CD14-positive monocyte (primary cell): ENCODE results near the gene LGALS4. TPM values are rescaled to one million over a fixed set of nuclear protein-coding genes. Genes with fewer than 3 reads are reported as not detected.

Experiments used
- DNase-seq, 3 donors: peaks; one replicate each; pipeline ENCODE4 v3.0.0-alpha.2; 2011 to 2022
- H2AFZ ChIP-seq: 2 replicates; pipeline ENCODE4 v1.6.0; 2012; ENCODE audit warnings: mild to moderate bottlenecking, low read depth, low read length, inconsistent platforms; ENCODE audit not compliant: insufficient read depth, poor library complexity, severe bottlenecking
- H3K27ac ChIP-seq, 2 donors: 1 replicate in 1 of 2; 2 replicates in 1 of 2; pipeline ENCODE4 v1.5.1; 2012 to 2013; ENCODE audit warnings: low read length in 2 of 2, control low read depth in 1 of 2, inconsistent platforms in 1 of 2, low read depth in 1 of 2, mild to moderate bottlenecking in 1 of 2
- H3K27me3 ChIP-seq, 2 donors: one replicate each; pipeline versions ENCODE4 v1.6.0 to v1.6.1; 2011 to 2013; ENCODE audit warnings: low read length in 2 of 2; ENCODE audit not compliant: control insufficient read depth in 2 of 2, insufficient read depth in 2 of 2
- H3K36me3 ChIP-seq, 2 donors: replicated peaks in 1 of 2; 1 replicate in 1 of 2; 2 replicates in 1 of 2; pipeline versions ENCODE4 v1.5.1 to v1.6.1; 2012 to 2013; ENCODE audit warnings: low read length in 2 of 2, control low read depth in 1 of 2, inconsistent platforms in 1 of 2, mild to moderate bottlenecking in 1 of 2; ENCODE audit not compliant: insufficient read depth in 2 of 2, control insufficient read depth in 1 of 2
- H3K4me1 ChIP-seq, 2 donors: 1 replicate in 1 of 2; 2 replicates in 1 of 2; pipeline versions ENCODE4 v1.5.1 to v1.6.1; 2012 to 2013; ENCODE audit warnings: low read length in 2 of 2, control low read depth in 1 of 2, inconsistent platforms in 1 of 2, mild to moderate bottlenecking in 1 of 2, moderate library complexity in 1 of 2; ENCODE audit not compliant: insufficient read depth in 2 of 2, control insufficient read depth in 1 of 2
- H3K4me2 ChIP-seq: replicated peaks from 2 replicates; pipeline ENCODE3; 2012; ENCODE audit warnings: low read length, moderate library complexity, mild to moderate bottlenecking; ENCODE audit not compliant: poor library complexity, severe bottlenecking; ENCODE audit errors: extremely low read depth
- H3K4me3 ChIP-seq, 3 experiments: fragments of 200-600 bp in 1 of 3; sonication (generic) in 1 of 3; replicated peaks in 1 of 3; 1 replicate in 2 of 3; 2 replicates in 1 of 3; pipeline ENCODE4 v1.5.1; 2011 to 2013; ENCODE audit warnings: low read length in 3 of 3, mild to moderate bottlenecking in 3 of 3, control low read depth in 2 of 3, low read depth in 2 of 3, inconsistent platforms in 1 of 3, moderate library complexity in 1 of 3
- H3K79me2 ChIP-seq: 2 replicates; pipeline ENCODE4 v1.6.0; 2012; ENCODE audit warnings: mild to moderate bottlenecking, control low read depth, inconsistent platforms, low read length, moderate library complexity; ENCODE audit not compliant: insufficient read depth
- H3K9ac ChIP-seq: 2 replicates; pipeline ENCODE4 v1.6.0; 2017; ENCODE audit warnings: low read length, mild to moderate bottlenecking; ENCODE audit not compliant: insufficient read depth, poor library complexity, severe bottlenecking
- H3K9me3 ChIP-seq, 2 donors: replicated peaks in 1 of 2; 1 replicate in 1 of 2; 2 replicates in 1 of 2; pipeline versions ENCODE4 v1.5.1 to v1.6.1; 2012 to 2013; ENCODE audit warnings: low read length in 2 of 2, control low read depth in 1 of 2; ENCODE audit not compliant: control insufficient read depth in 1 of 2, insufficient read depth in 1 of 2
- H4K20me1 ChIP-seq: 2 replicates; pipeline ENCODE4 v1.6.0; 2012; ENCODE audit warnings: mild to moderate bottlenecking, low read length, control low read depth, moderate library complexity; ENCODE audit not compliant: insufficient read depth
- H3K27ac Mint-ChIP-seq, 7 donors: one replicate each; pipeline ENCODE4 v1.8.0; 2020; ENCODE audit warnings: mild to moderate bottlenecking in 7 of 7, mixed read lengths in 7 of 7, moderate library complexity in 6 of 7, inconsistent platforms in 2 of 7
- H3K27me3 Mint-ChIP-seq, 3 donors: one replicate each; pipeline ENCODE4 v1.8.0; 2021 to 2022; ENCODE audit warnings: low read depth in 3 of 3, mild to moderate bottlenecking in 3 of 3, mixed read lengths in 3 of 3, moderate library complexity in 3 of 3, inconsistent platforms in 1 of 3
- H3K36me3 Mint-ChIP-seq, 2 donors: one replicate each; pipeline ENCODE4 v1.8.0; 2020; ENCODE audit warnings: mixed read lengths in 2 of 2, inconsistent platforms in 1 of 2, mild to moderate bottlenecking in 1 of 2
- H3K4me1 Mint-ChIP-seq: one replicate; pipeline ENCODE4 v1.8.0; 2020; ENCODE audit warnings: mild to moderate bottlenecking, mixed read lengths
- H3K4me3 Mint-ChIP-seq, 2 donors: one replicate each; pipeline ENCODE4 v1.8.0; 2020; ENCODE audit warnings: mild to moderate bottlenecking in 2 of 2, mixed read lengths in 2 of 2, moderate library complexity in 1 of 2
- H3K9me3 Mint-ChIP-seq, 7 donors: one replicate each; pipeline ENCODE4 v1.8.0; 2020 to 2022; ENCODE audit warnings: mixed read lengths in 7 of 7, mild to moderate bottlenecking in 6 of 7, moderate library complexity in 6 of 7, inconsistent platforms in 2 of 7
- CTCF ChIP-seq: fragments of 200-600 bp; IDR thresholded peaks from one replicate; pipeline ENCODE4 v1.8.0; 2022; ENCODE audit warnings: antibody characterized with exemption, mild to moderate bottlenecking
- WGBS: methylation state at CpG from one replicate; pipeline ENCODE4 v1.1.5; 2013; ENCODE audit warnings: missing lambda C conversion rate; ENCODE audit not compliant: insufficient coverage; 5-methylcytosine and 5-hydroxymethylcytosine counted together
- intact Hi-C, 2 donors: fragments of 100-400 bp; cut with micrococcal nuclease; formaldehyde crosslinking; loops; one replicate each; pipeline versions ENCODE4 v1.15.0 to v1.15.1; 2023
- polyA plus RNA-seq, 3 donors: library from polyadenylated mRNA; depleted of rRNA in 1 of 3; unstranded in 2 of 3; stranded (reverse) in 1 of 3; fragments of 300-500 nt in 2 of 3; fragments of >200 nt in 1 of 3; fragmentation: Illumina TruSeq in 2 of 3; gene quantifications; 1 replicate in 2 of 3; 2 replicates in 1 of 3; pipeline ENCODE4 v1.2.3, GENCODE V29; 2012 to 2021

The LGALS4 gene
- polyA plus RNA-seq, 3 donors: 1.7 TPM; not detected in 2

DNA sequence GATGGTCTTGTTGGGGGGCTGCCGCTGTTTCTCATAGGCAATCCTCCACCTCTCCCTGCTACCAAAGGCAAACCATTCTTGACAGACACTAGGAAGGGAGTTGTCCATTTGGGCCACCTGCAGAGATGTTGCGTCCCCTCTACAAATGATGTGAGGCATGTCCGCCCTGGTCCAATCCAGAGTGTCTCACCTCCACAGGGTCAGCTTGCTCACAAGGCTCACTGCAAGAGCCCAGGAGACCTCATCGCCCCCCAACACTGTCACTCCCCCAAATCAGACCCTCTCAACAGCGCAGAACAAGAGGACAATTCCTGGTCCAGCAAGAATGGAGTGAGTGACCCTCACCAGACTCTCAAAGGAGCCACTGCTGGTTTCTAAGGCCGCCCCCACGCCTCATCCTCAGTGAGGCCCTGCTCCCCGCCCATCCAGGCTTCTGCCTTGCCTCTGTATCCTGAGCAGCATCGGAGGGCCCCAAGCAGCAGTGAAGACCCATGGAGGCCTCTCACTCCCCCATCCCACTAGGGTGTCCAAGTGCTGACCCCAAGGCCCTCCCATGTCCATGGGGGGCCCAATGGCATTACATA, 30.5 kb upstream of the LGALS4 start:
- H3K79me2 ChIP-seq: peaks cover 80% of the 10 kb centered on the region
- no peak overlapping the region for H3K9ac ChIP-seq
- Mint-ChIP-seq H3K27ac (peak overlapping the region in 3 of 7 donors; percentile 46 to 72 (median 54)), H3K4me1 (peaks cover 6% of the 10 kb centered on the region), H3K36me3 (peaks cover 93 to 99% of the 10 kb centered on the region in 2 donors), H3K4me3 (no peak overlapping the region), H3K27me3 (peaks cover 0 to 2% (median 0%) of the 10 kb centered on the region in 3 donors), H3K9me3 (no peaks in the 10 kb centered on the region)
- H4K20me1 ChIP-seq: peaks cover 100% of the 10 kb centered on the region
- 95% methylated on average over 6 of the region's 9 CpGs for WGBS
- intact Hi-C loops: no loop called here
- no peaks in the 10 kb centered on the region for H3K27me3 ChIP-seq
- peaks cover 5 to 10% of the 10 kb centered on the region in 2 donors for H3K4me1 ChIP-seq
- H3K4me2 ChIP-seq: no peak overlapping the region
- H2AFZ ChIP-seq: no peak overlapping the region
- no peaks in the 10 kb centered on the region for H3K9me3 ChIP-seq
- no peak for TF ChIP-seq CTCF
- H3K27ac ChIP-seq: no peak overlapping the region
- no peak overlapping the region for H3K4me3 ChIP-seq
- peaks cover 94 to 100% of the 10 kb centered on the region in 2 donors for H3K36me3 ChIP-seq
- DNase-seq: no peak

DNA sequence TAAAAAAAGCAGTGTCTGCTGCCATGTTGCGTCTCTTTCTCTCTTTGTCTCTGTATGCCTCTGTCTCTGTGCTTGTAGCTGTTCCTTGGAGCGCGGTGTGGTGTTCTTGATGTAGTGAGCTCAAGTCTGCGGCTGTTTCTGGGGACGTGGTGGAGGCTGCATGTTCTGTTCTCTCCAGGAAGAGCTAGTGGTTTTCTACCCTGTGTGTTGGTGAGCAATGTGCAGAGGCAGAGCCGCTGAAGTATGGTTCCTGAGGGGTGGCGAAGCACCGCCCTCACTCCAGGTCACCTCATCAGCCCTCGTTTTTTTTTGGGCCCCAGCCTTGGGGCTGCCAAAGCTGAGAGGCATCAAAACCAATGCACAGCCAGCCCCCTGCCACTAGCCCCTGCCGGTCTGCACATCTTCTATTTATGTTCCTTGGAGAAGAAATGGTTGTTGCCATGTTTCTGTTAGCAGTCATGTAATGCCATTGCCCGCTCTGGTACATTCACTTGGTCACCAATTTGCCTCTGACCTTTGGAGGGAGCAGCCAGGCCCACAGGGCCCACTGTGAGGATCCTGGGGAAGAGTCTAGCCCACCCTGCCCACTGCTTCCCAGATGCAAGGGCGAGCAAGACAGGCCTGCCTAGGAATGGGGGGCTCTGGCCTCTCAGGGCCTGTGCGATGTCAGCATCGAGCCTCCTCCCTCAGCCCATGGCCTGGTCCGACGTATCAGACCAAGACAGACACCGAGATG, 29.9 kb upstream of the LGALS4 start:
- Histone ChIP-seq H3K4me2 (no peak overlapping the region), H3K4me3 (no peak overlapping the region), H3K36me3 (peaks cover 99 to 100% of the 10 kb centered on the region in 2 donors), H3K9me3 (no peaks in the 10 kb centered on the region), H3K27me3 (no peaks in the 10 kb centered on the region), H3K27ac (no peak overlapping the region), H3K9ac (no peak overlapping the region), H4K20me1 (peaks cover 100% of the 10 kb centered on the region), H3K4me1 (peaks cover under 1 to 3% of the 10 kb centered on the region in 2 donors), H3K79me2 (peaks cover 73% of the 10 kb centered on the region), H2AFZ (no peak overlapping the region)
- TF ChIP-seq CTCF: no peak
- DNase-seq: no peak
- peaks cover 95 to 99% of the 10 kb centered on the region in 2 donors for H3K36me3 Mint-ChIP-seq
- intact Hi-C loops: no loop called here
- H3K9me3 Mint-ChIP-seq: no peaks in the 10 kb centered on the region
- no peaks in the 10 kb centered on the region for H3K4me1 Mint-ChIP-seq
- 94% methylated on average over 9 of the region's 17 CpGs for WGBS
- H3K27ac Mint-ChIP-seq: peak overlapping the region in 4 of 7 donors; percentile 7 to 47 (median 28)
- peaks cover 0 to 2% (median 0%) of the 10 kb centered on the region in 3 donors for H3K27me3 Mint-ChIP-seq
- no peak overlapping the region for H3K4me3 Mint-ChIP-seq
